HCT116 (cell line): Measurements from ENCODE around the gene SEMA4A. TPM values are rescaled to one million over a fixed set of nuclear protein-coding genes. Genes with fewer than 3 reads are reported as not detected.

Experiments used
- ATAC-seq: fragments of 200-7000 bp; cut with Tn5 transposase; 2 replicates; pipeline ENCODE4 v1.9.1; 2020; ENCODE audit warnings: mild to moderate bottlenecking, moderate library complexity
- BruUV-seq: library from RNA; stranded (reverse); fragments of 400-500 nt; replicated peaks from 2 replicates; lab custom pipeline; 2021; lab: Mats Ljungman, UMichigan
- CTCF ChIA-PET: fragments of 300-600 bp; sonication (Branson Sonifier 250); formaldehyde crosslinking; loops from one replicate; lab custom pipeline; 2021; ENCODE audit warnings: antibody characterized with exemption; lab: Charles Lee
- POLR2A ChIA-PET: fragments of 300-600, 350-600 bp; sonication (Branson Sonifier 250); formaldehyde crosslinking; loops from one replicate; lab custom pipeline; 2021; ENCODE audit warnings: antibody characterized with exemption; lab: Charles Lee
- RAD21 ChIA-PET, 2 experiments: fragments of 300-600 bp; sonication (Branson Sonifier 250); formaldehyde crosslinking; loops; one replicate each; lab custom pipeline; 2023; ENCODE audit warnings: low total read pairs in 2 of 2; ENCODE audit not compliant: uncharacterized antibody in 2 of 2, unreplicated experiment in 2 of 2, low non-redundant PET in 1 of 2; lab: Charles Lee
- DNase-seq: peaks from one replicate; pipeline ENCODE4 v3.0.0-alpha.2; 2010; ENCODE audit warnings: low read depth, low spot score
- H2AFZ ChIP-seq: fragments of 200-600 bp; shearing (Covaris generic), sonication (generic); 2 replicates; pipeline ENCODE4 v1.6.1; 2017; ENCODE audit warnings: low read depth, mixed run types, mixed read lengths, antibody characterized with exemption, low read length; ENCODE audit not compliant: poor library complexity, severe bottlenecking
- H3K27ac ChIP-seq: 2 replicates; pipeline ENCODE4 v1.5.1; 2012; ENCODE audit warnings: low read depth, low read length
- H3K27me3 ChIP-seq: fragments of 200-600 bp; sonication (generic); 2 replicates; pipeline ENCODE4 v1.6.1; 2016; ENCODE audit warnings: mixed run types, low read length, mixed read lengths; ENCODE audit not compliant: insufficient read depth
- H3K36me3 ChIP-seq, 2 experiments: fragments of 200-500 bp in 1 of 2; fragments of 200-600 bp in 1 of 2; sonication (Bioruptor generic) in 1 of 2; sonication (generic) in 1 of 2; 2 replicates each; pipeline versions ENCODE4 v1.5.1 to v1.6.1; 2014 to 2016; ENCODE audit warnings: low read length in 2 of 2, inconsistent platforms in 1 of 2, mixed read lengths in 1 of 2, mixed run types in 1 of 2; ENCODE audit not compliant: insufficient read depth in 2 of 2, control insufficient read depth in 1 of 2
- H3K4me1 ChIP-seq, 2 experiments: fragments of 200-600 bp in 1 of 2; sonication (generic) in 1 of 2; 2 replicates each; pipeline versions ENCODE4 v1.5.1 to v1.6.1; 2012 to 2017; ENCODE audit warnings: low read length in 2 of 2, inconsistent platforms in 1 of 2, mild to moderate bottlenecking in 1 of 2, mixed read lengths in 1 of 2, mixed run types in 1 of 2, moderate library complexity in 1 of 2; ENCODE audit not compliant: insufficient read depth in 2 of 2, control insufficient read depth in 1 of 2
- H3K4me2 ChIP-seq: fragments of 200-600 bp; sonication (generic); 2 replicates; pipeline ENCODE4 v1.6.1; 2017; ENCODE audit warnings: mixed run types, low read length, mixed read lengths
- H3K4me3 ChIP-seq, 2 experiments: fragments of 200-600 bp in 1 of 2; sonication (generic) in 1 of 2; replicated peaks in 1 of 2; 2 replicates each; pipeline ENCODE4 v1.5.1; 2011 to 2016; ENCODE audit warnings: low read length in 2 of 2, control low read depth in 1 of 2, low read depth in 1 of 2, mild to moderate bottlenecking in 1 of 2, mixed read lengths in 1 of 2, mixed run types in 1 of 2
- H3K79me2 ChIP-seq: fragments of 200-600 bp; sonication (generic); 2 replicates; pipeline ENCODE4 v1.6.1; 2017; ENCODE audit warnings: mild to moderate bottlenecking, mixed run types, low read length, moderate library complexity, mixed read lengths; ENCODE audit not compliant: insufficient read depth
- H3K9ac ChIP-seq: fragments of 200-600 bp; sonication (generic); 2 replicates; pipeline ENCODE4 v1.6.1; 2016; ENCODE audit warnings: low read length, mixed read lengths
- H3K9me2 ChIP-seq: fragments of 200-600 bp; sonication (generic), shearing (Covaris generic); 2 replicates; pipeline ENCODE4 v1.6.1; 2017; ENCODE audit warnings: mixed run types, mild to moderate bottlenecking, moderate library complexity; ENCODE audit not compliant: insufficient read depth
- H3K9me3 ChIP-seq, 2 experiments: fragments of 200-500 bp in 1 of 2; fragments of 200-600 bp in 1 of 2; sonication (Bioruptor generic) in 1 of 2; sonication (generic) in 1 of 2; 2 replicates each; pipeline ENCODE4 v1.6.1; 2014 to 2017; ENCODE audit warnings: low read length in 2 of 2, mixed read lengths in 2 of 2, inconsistent platforms in 1 of 2, low read depth in 1 of 2, mild to moderate bottlenecking in 1 of 2, mixed run types in 1 of 2, moderate library complexity in 1 of 2; ENCODE audit not compliant: control insufficient read depth in 1 of 2, insufficient read depth in 1 of 2
- H4K20me1 ChIP-seq: fragments of 200-600 bp; sonication (generic), shearing (Covaris generic); 2 replicates; pipeline ENCODE4 v1.6.1; 2017; ENCODE audit warnings: mixed run types, mild to moderate bottlenecking, moderate library complexity; ENCODE audit not compliant: insufficient read depth
- CBX3 ChIP-seq: IDR thresholded peaks from 2 replicates; pipeline ENCODE4 v1.6.1; 2012; ENCODE audit warnings: low read depth
- CEBPB ChIP-seq: IDR thresholded peaks from 2 replicates; pipeline ENCODE4 v1.6.1; 2012; ENCODE audit warnings: low read depth
- CTCF ChIP-seq, 3 experiments: fragments of 200-600 bp in 1 of 3; sonication (generic) in 1 of 3; IDR thresholded peaks in 2 of 3; conservative IDR thresholded peaks in 1 of 3; 2 replicates each; pipeline ENCODE4 v1.5.1; 2012 to 2017; ENCODE audit warnings: low read depth in 2 of 3, low read length in 2 of 3, antibody characterized with exemption in 1 of 3, borderline replicate concordance in 1 of 3, control low read depth in 1 of 3, mild to moderate bottlenecking in 1 of 3, mixed read lengths in 1 of 3, mixed run types in 1 of 3, moderate library complexity in 1 of 3; ENCODE audit not compliant: insufficient read depth in 1 of 3
- EGR1 ChIP-seq: IDR thresholded peaks from 2 replicates; pipeline ENCODE4 v1.6.1; 2012; ENCODE audit warnings: low read depth
- EZH2 ChIP-seq: fragments of 200-600 bp; sonication (generic); IDR thresholded peaks from 2 replicates; pipeline ENCODE4 v1.6.1; 2017; ENCODE audit warnings: antibody characterized with exemption, mixed run types
- EZH2phosphoT487 ChIP-seq: fragments of 200-600 bp; IDR thresholded peaks from 2 replicates; pipeline ENCODE4 v1.6.1; 2018; ENCODE audit warnings: antibody characterized with exemption, borderline replicate concordance
- FOSL1 ChIP-seq: IDR thresholded peaks from 2 replicates; pipeline ENCODE4 v1.6.1; 2012; ENCODE audit warnings: low read depth
- JUND ChIP-seq: IDR thresholded peaks from 2 replicates; pipeline ENCODE4 v1.6.1; 2012
- RAD21 ChIP-seq: IDR thresholded peaks from 2 replicates; pipeline ENCODE4 v1.6.1; 2012; ENCODE audit warnings: low read depth, mild to moderate bottlenecking
- SIN3A ChIP-seq: IDR thresholded peaks from 2 replicates; pipeline ENCODE4 v1.6.1; 2012; ENCODE audit warnings: low read depth
- SP1 ChIP-seq: IDR thresholded peaks from 2 replicates; pipeline ENCODE4 v1.6.1; 2012; ENCODE audit warnings: low read depth
- SRF ChIP-seq: IDR thresholded peaks from 2 replicates; pipeline ENCODE4 v1.6.1; 2012; ENCODE audit warnings: low read depth
- TCF7L2 ChIP-seq: IDR thresholded peaks from 2 replicates; pipeline ENCODE4 v1.7.0; 2011; ENCODE audit warnings: borderline replicate concordance, inconsistent platforms; ENCODE audit not compliant: insufficient read depth, insufficient read length; ENCODE audit errors: extremely low read depth
- YY1 ChIP-seq: IDR thresholded peaks from 2 replicates; pipeline ENCODE4 v1.6.1; 2011; ENCODE audit warnings: low read length, low read depth, moderate library complexity, mild to moderate bottlenecking; ENCODE audit not compliant: insufficient replicate concordance; ENCODE audit errors: extremely low read depth
- ZNF274 ChIP-seq: fragments of 200-500 bp; sonication (Bioruptor generic); IDR thresholded peaks from 2 replicates; pipeline ENCODE4 v1.6.1; 2014; ENCODE audit warnings: mild to moderate bottlenecking, low read depth, low read length, inconsistent platforms
- intact Hi-C: fragments of 100-400 bp; cut with micrococcal nuclease; formaldehyde crosslinking; loops from 2 replicates; pipeline ENCODE4 v1.10.0; 2022
- total RNA-seq: library from RNA; stranded (reverse); gene quantifications from one replicate; pipeline ENCODE4 v1.2.1, GENCODE V29; 2021; ENCODE audit not compliant: unreplicated experiment

SEMA4A gene
- total RNA-seq, 1 experiment from 2014 or later = 0.39 TPM

- Histone ChIP-seq H3K9ac (no peak overlapping the region), H3K4me3 (no peak overlapping the region), H3K4me2 (no peak overlapping the region), H3K9me2 (no peaks in the 10 kb centered on the region), H3K27me3 (no peaks in the 10 kb centered on the region), H2AFZ (no peak overlapping the region), H3K4me1 (no peaks in the 10 kb centered on the region), H4K20me1 (no peaks in the 10 kb centered on the region), H3K9me3 (no peaks in the 10 kb centered on the region), H3K27ac (no peak overlapping the region), H3K36me3 (no peaks in the 10 kb centered on the region), H3K79me2 (no peaks in the 10 kb centered on the region)
- ChIA-PET POLR2A (interaction anchor here (0.7 kb wide), 1 partner anchor 17 kb away, joined by 3 read pairs; the partner anchor contains the start of gene SLC25A44), CTCF (no interaction called here), RAD21 (no interaction called here)
- no peak for TF ChIP-seq SP1
- intact Hi-C loops = no loop called here
- DNase-seq = no peak
- no TSS peak for BruUV-seq
- ATAC-seq = no peak
These were observed 23.3 kb downstream of the SEMA4A start for GRCh38 chr1:156176610-156177210.

GRCh38 chr1:156177919-156178654 lies 24.7 kb downstream of the SEMA4A start:
- Histone ChIP-seq H3K27me3 (no peaks in the 10 kb centered on the region), H3K4me2 (no peak overlapping the region), H3K79me2 (no peaks in the 10 kb centered on the region), H3K36me3 (no peaks in the 10 kb centered on the region), H3K9me3 (no peaks in the 10 kb centered on the region), H3K9me2 (no peaks in the 10 kb centered on the region), H3K4me3 (no peak overlapping the region), H3K9ac (no peak overlapping the region), H2AFZ (no peak overlapping the region), H3K27ac (no peak overlapping the region), H4K20me1 (no peaks in the 10 kb centered on the region), H3K4me1 (no peaks in the 10 kb centered on the region)
- DNase-seq (no peak), ATAC-seq (no peak)
- ChIA-PET POLR2A (no interaction called here), RAD21 (no interaction called here), CTCF (no interaction called here)
- intact Hi-C loops = no loop called here
- no TSS peak for BruUV-seq
- TF ChIP-seq SP1 (no peak), TCF7L2 (no peak), JUND (no peak), EGR1 (no peak), CTCF (IDR thresholded peaks at IDR 0.05 in 2 of 3, conservative IDR thresholded peaks at IDR 0.05 in 1 of 3; ENCODE audit: borderline replicate concordance in 1 of 3, insufficient read depth in 1 of 3, low read depth in 2 of 3, low read length in 2 of 3) (no peak), RAD21 (no peak), CBX3 (no peak), SRF (no peak), SIN3A (no peak), EZH2 (no peak), CEBPB (no peak), FOSL1 (no peak), ZNF274 (no peak), YY1 (no peak), EZH2phosphoT487 (no peak)
